ENCODE measurements around the gene CYTH3. TPM values are rescaled to one million over a fixed set of nuclear protein-coding genes. Genes with fewer than 3 reads are reported as not detected.

The CYTH3 gene
- total RNA-seq, 2 donors from 2014 or later, result 31.5 to 35.4 TPM

- intact Hi-C loops (cut with DNase I), result loop anchor here (5.0 to 10.0 kb wide), 2 partner anchors 95 to 97 kb away; no protein-coding TSS in a partner anchor
- no peak for DNase-seq (ENCODE audit: low spot score)
Observed at GRCh38 chr7:6262221-6262620, 10.2 kb downstream of the CYTH3 start.

GRCh38 chr7:6261699-6262098 is 10.7 kb downstream of the CYTH3 start:
- intact Hi-C loops (cut with DNase I), result loop anchor here (5.0 to 10.0 kb wide), 2 partner anchors 94 to 97 kb away; no protein-coding TSS in a partner anchor
- no peak for DNase-seq (ENCODE audit: low spot score)

GRCh38 chr7:6260291-6261187 is 11.9 kb downstream of the CYTH3 start:
- intact Hi-C loops (cut with DNase I), result loop anchor here (5.0 to 10.0 kb wide), 2 partner anchors 93 to 96 kb away; no protein-coding TSS in a partner anchor
- DNase-seq (ENCODE audit: low spot score), result no peak

- intact Hi-C loops (cut with DNase I), result no loop called here
Observed at GRCh38 chr7:6259257-6259656, 13.2 kb downstream of the CYTH3 start.

GRCh38 chr7:6258440-6259182 is 13.8 kb downstream of the CYTH3 start:
- intact Hi-C loops (cut with DNase I), result no loop called here

More at GRCh38 chr7:6259257-6259656, 13.2 kb downstream of the CYTH3 start:
- DNase-seq (ENCODE audit: low spot score), result no peak

GRCh38 chr7:6257675-6258074 is 14.7 kb downstream of the CYTH3 start:
- intact Hi-C loops (cut with DNase I), result no loop called here
- no peak for DNase-seq (ENCODE audit: low spot score)

More at GRCh38 chr7:6258440-6259182, 13.8 kb downstream of the CYTH3 start:
- DNase-seq (ENCODE audit: low spot score), result no peak

GRCh38 chr7:6256677-6257535 is 15.5 kb downstream of the CYTH3 start:
- peak; percentile 86 for DNase-seq (ENCODE audit: low spot score)
- intact Hi-C loops (cut with DNase I), result no loop called here

- no peak for DNase-seq (ENCODE audit: low spot score)
- intact Hi-C loops (cut with DNase I), result no loop called here
Observed at GRCh38 chr7:6256109-6256483, 16.3 kb downstream of the CYTH3 start.

GRCh38 chr7:6254866-6255265 is 17.6 kb downstream of the CYTH3 start:
- no peak for DNase-seq (ENCODE audit: low spot score)
- intact Hi-C loops (cut with DNase I), result no loop called here

GRCh38 chr7:6252748-6253147 is 19.7 kb downstream of the CYTH3 start:
- intact Hi-C loops (cut with DNase I), result no loop called here
- no peak for DNase-seq (ENCODE audit: low spot score)

- intact Hi-C loops (cut with DNase I), result no loop called here
- no peak for DNase-seq (ENCODE audit: low spot score)
Observed at GRCh38 chr7:6252341-6252746, 20.1 kb downstream of the CYTH3 start.

GRCh38 chr7:6251653-6252052 is 20.8 kb downstream of the CYTH3 start:
- intact Hi-C loops (cut with DNase I), result no loop called here
- no peak for DNase-seq (ENCODE audit: low spot score)

- DNase-seq (ENCODE audit: low spot score), result no peak
- intact Hi-C loops (cut with DNase I), result no loop called here
Observed at GRCh38 chr7:6250364-6250833, 22.0 kb downstream of the CYTH3 start.

- DNase-seq (ENCODE audit: low spot score), result no peak
- intact Hi-C loops (cut with DNase I), result no loop called here
Observed at GRCh38 chr7:6249043-6249442, 23.4 kb downstream of the CYTH3 start.

- no peak for DNase-seq (ENCODE audit: low spot score)
- intact Hi-C loops (cut with DNase I), result no loop called here
Observed at GRCh38 chr7:6248581-6248980, 23.8 kb downstream of the CYTH3 start.

- no peak for DNase-seq (ENCODE audit: low spot score)
- intact Hi-C loops (cut with DNase I), result no loop called here
Observed at GRCh38 chr7:6246251-6246917, 26.0 kb downstream of the CYTH3 start.

- no peak for DNase-seq (ENCODE audit: low spot score)
- intact Hi-C loops (cut with DNase I), result no loop called here
Observed at GRCh38 chr7:6244021-6244420, 28.4 kb downstream of the CYTH3 start.

- intact Hi-C loops (cut with DNase I), result no loop called here
Observed at GRCh38 chr7:6243168-6243567, 29.3 kb downstream of the CYTH3 start.

GRCh38 chr7:6242561-6242960 is 29.9 kb downstream of the CYTH3 start:
- intact Hi-C loops (cut with DNase I), result no loop called here
- no peak for DNase-seq (ENCODE audit: low spot score)

More at GRCh38 chr7:6243168-6243567, 29.3 kb downstream of the CYTH3 start:
- no peak for DNase-seq (ENCODE audit: low spot score)

Data from posterior vena cava (tissue), 2 donors.